A549 (cell line): ENCODE results near the gene SLC25A4. TPM values are rescaled to one million over a fixed set of nuclear protein-coding genes. Genes with fewer than 3 reads are reported as not detected.
"Not testable (repeated sequence)": the region's sequence is repeated elsewhere in the genome, so short reads cannot be mapped to it uniquely, and the experiment has no call there.

Experiments used
- ATAC-seq, 2 experiments: fragments of 200-7000 bp in 1 of 2; fragments of >200 bp in 1 of 2; cut with Nextera tagmentation in 1 of 2; cut with Tn5 transposase in 1 of 2; 3 replicates each; pipeline versions ENCODE4 v1.8.0 to v1.9.1; 2018 to 2020; ENCODE audit warnings: mild to moderate bottlenecking in 1 of 2, moderate library complexity in 1 of 2
- CTCF ChIA-PET: fragments of 300-600 bp; sonication (Branson Sonifier 250); formaldehyde crosslinking; extraction: SDS; loops from one replicate; lab custom pipeline; 2021; ENCODE audit warnings: antibody characterized with exemption, inconsistent platforms; lab: Yijun Ruan, JAX
- POLR2A ChIA-PET: fragments of 350-600 bp; formaldehyde crosslinking; extraction: SDS; loops from one replicate; lab custom pipeline; 2021; ENCODE audit warnings: antibody characterized with exemption, inconsistent platforms; lab: Yijun Ruan, JAX
- DNase-seq, 2 experiments: peaks; one replicate each; pipeline versions ENCODE4 v3.0.0 to v3.0.0-alpha.2; 2011 to 2016; ENCODE audit warnings: low read depth in 1 of 2, low spot score in 1 of 2
- FAIRE-seq: peaks from 2 replicates; lab custom pipeline; 2011; peaks lifted over from hg19 to GRCh38; lab: Jason Lieb, UNC
- H3K27ac ChIP-seq, 2 experiments: fragments of >200 bp; sonication (Bioruptor Twin); formaldehyde crosslinking; 3 replicates each; pipeline ENCODE4 v1.5.1; 2016 to 2017
- H3K4me1 ChIP-seq: fragments of >200 bp; sonication (Bioruptor Twin); formaldehyde crosslinking; 3 replicates; pipeline ENCODE4 v1.6.1; 2016
- H3K4me2 ChIP-seq: fragments of >200 bp; sonication (Bioruptor Twin); formaldehyde crosslinking; 3 replicates; pipeline ENCODE4 v1.6.1; 2016
- H3K4me3 ChIP-seq: fragments of >200 bp; sonication (Bioruptor Twin); formaldehyde crosslinking; 3 replicates; pipeline ENCODE4 v1.5.1; 2016
- H3K9me3 ChIP-seq: fragments of >200 bp; sonication (Bioruptor Twin); formaldehyde crosslinking; 3 replicates; pipeline ENCODE4 v1.6.1; 2016
- BHLHE40 ChIP-seq: IDR thresholded peaks from 2 replicates; pipeline ENCODE4 v1.6.1; 2012; ENCODE audit warnings: low read depth, low read length, inconsistent platforms
- CBX8 ChIP-seq: fragments of 200-600 bp; sonication (generic); IDR thresholded peaks from 2 replicates; pipeline ENCODE4 v1.6.1; 2016
- CEBPB ChIP-seq, 2 experiments: fragments of >200 bp in 1 of 2; sonication (Bioruptor Twin) in 1 of 2; formaldehyde crosslinking in 1 of 2; IDR thresholded peaks; 2 replicates each; pipeline ENCODE4 v1.6.1; 2012 to 2016
- CHD4 ChIP-seq: fragments of 200-600 bp; sonication (generic); IDR thresholded peaks from 2 replicates; pipeline ENCODE4 v1.6.1; 2016; ENCODE audit warnings: antibody characterized with exemption, mild to moderate bottlenecking, borderline replicate concordance
- EHMT2 ChIP-seq: fragments of 200-600 bp; sonication (generic); IDR thresholded peaks from 2 replicates; pipeline ENCODE4 v1.6.1; 2016; ENCODE audit warnings: antibody characterized with exemption, low read depth, mild to moderate bottlenecking, moderate library complexity
- GATA3 ChIP-seq: IDR thresholded peaks from 2 replicates; pipeline ENCODE4 v1.6.1; 2012; ENCODE audit warnings: borderline replicate concordance
- HDAC2 ChIP-seq: fragments of 200-600 bp; sonication (generic); IDR thresholded peaks from 2 replicates; pipeline ENCODE4 v1.6.1; 2016
- HES2 ChIP-seq: fragments of >200 bp; sonication (Bioruptor Twin); formaldehyde crosslinking; IDR thresholded peaks from 2 replicates; pipeline ENCODE4 v1.6.1; 2016
- HEYL ChIP-seq: fragments of 250-450 bp; sonication (Bioruptor Pico); IDR thresholded peaks from 2 replicates; pipeline ENCODE4 v1.8.0; 2021; ENCODE audit warnings: mild to moderate bottlenecking, moderate library complexity
- JUN ChIP-seq, 2 experiments: fragments of >200 bp; sonication (Bioruptor Twin); formaldehyde crosslinking; IDR thresholded peaks; 2 replicates in 1 of 2; 3 replicates in 1 of 2; pipeline ENCODE4 v1.6.1; 2016 to 2017
- MAFK ChIP-seq: fragments of 450-650 bp; IDR thresholded peaks from 2 replicates; pipeline ENCODE4 v1.6.1; 2014; ENCODE audit not compliant: partially characterized antibody
- MYC ChIP-seq: IDR thresholded peaks from 2 replicates; pipeline ENCODE4 v1.6.1; 2012; ENCODE audit warnings: mild to moderate bottlenecking, inconsistent platforms, low read length, improper control_type of control experiment, borderline replicate concordance
- NFE2L2 ChIP-seq: fragments of 150-350 bp; conservative IDR thresholded peaks from 2 replicates; pipeline ENCODE4 v1.6.1; 2014; ENCODE audit warnings: low read length
- NPAS2 ChIP-seq: fragments of 250-450 bp; sonication (Bioruptor Pico); IDR thresholded peaks from 2 replicates; pipeline ENCODE4 v1.8.0; 2022; ENCODE audit warnings: mild to moderate bottlenecking, moderate library complexity, borderline replicate concordance
- NR3C1 ChIP-seq: fragments of >200 bp; sonication (Bioruptor Twin); formaldehyde crosslinking; IDR thresholded peaks from 3 replicates; pipeline ENCODE4 v1.6.1; 2017
- PHF8 ChIP-seq: fragments of 200-600 bp; sonication (generic); IDR thresholded peaks from 2 replicates; pipeline ENCODE4 v1.6.1; 2016; ENCODE audit warnings: low read depth, mild to moderate bottlenecking, antibody characterized with exemption, moderate library complexity, borderline replicate concordance
- POLR2AphosphoS2 ChIP-seq: conservative IDR thresholded peaks from 2 replicates; pipeline ENCODE4 v1.6.1; 2012; ENCODE audit warnings: low read length, improper control_type of control experiment, inconsistent platforms
- RARB ChIP-seq: fragments of 250-450 bp; sonication (Bioruptor Pico); IDR thresholded peaks from 2 replicates; pipeline ENCODE4 v1.8.0; 2021; ENCODE audit warnings: mild to moderate bottlenecking, moderate library complexity
- RCOR1 ChIP-seq: fragments of 150-350 bp; IDR thresholded peaks from 2 replicates; pipeline ENCODE4 v1.6.1; 2014; ENCODE audit warnings: antibody characterized with exemption, low read length, low read depth
- RFX5 ChIP-seq: fragments of 450-650 bp; IDR thresholded peaks from 2 replicates; pipeline ENCODE4 v1.7.1; 2014; ENCODE audit warnings: antibody characterized with exemption, mild to moderate bottlenecking, moderate library complexity
- ZNF302 ChIP-seq: fragments of 250-450 bp; sonication (Bioruptor Pico); IDR thresholded peaks from 2 replicates; pipeline ENCODE4 v1.9.0; 2021; ENCODE audit warnings: inconsistent platforms, mild to moderate bottlenecking, moderate library complexity
- WGBS: methylation state at CpG from one replicate; pipeline ENCODE4 v1.1.6; 2017; ENCODE audit errors: missing lambda C conversion rate; 5-methylcytosine and 5-hydroxymethylcytosine counted together
- polyA plus RNA-seq, 4 experiments: library from polyadenylated mRNA; depleted of rRNA in 3 of 4; stranded (reverse); fragments of >200 nt; fragmentation: RNase III in 1 of 4; extraction: RNeasy Plus Mini Kit Qiagen cat#74134 plus additional on column Dnase treatment in 1 of 4; gene quantifications; 2 replicates in 3 of 4; 3 replicates in 1 of 4; pipeline ENCODE4 v1.2.3, GENCODE V29; 2011 to 2017
- TF ChIP-seq, protein P1 (sequence below): fragments of 250-450 bp; sonication (Bioruptor Pico); IDR thresholded peaks from 2 replicates; pipeline ENCODE4 v1.5.0; 2020; ENCODE audit warnings: low read depth, mild to moderate bottlenecking, moderate library complexity
- TF ChIP-seq, protein P2 (sequence below): fragments of 150-350 bp; IDR thresholded peaks from 2 replicates; pipeline ENCODE4 v1.6.1; 2014; ENCODE audit warnings: low read depth, mild to moderate bottlenecking, low read length

Gene SLC25A4
- polyA plus RNA-seq, 2 of the 4 experiments (the other 2 are of a cell fraction) = 15.4 to 16.9 TPM

DNA sequence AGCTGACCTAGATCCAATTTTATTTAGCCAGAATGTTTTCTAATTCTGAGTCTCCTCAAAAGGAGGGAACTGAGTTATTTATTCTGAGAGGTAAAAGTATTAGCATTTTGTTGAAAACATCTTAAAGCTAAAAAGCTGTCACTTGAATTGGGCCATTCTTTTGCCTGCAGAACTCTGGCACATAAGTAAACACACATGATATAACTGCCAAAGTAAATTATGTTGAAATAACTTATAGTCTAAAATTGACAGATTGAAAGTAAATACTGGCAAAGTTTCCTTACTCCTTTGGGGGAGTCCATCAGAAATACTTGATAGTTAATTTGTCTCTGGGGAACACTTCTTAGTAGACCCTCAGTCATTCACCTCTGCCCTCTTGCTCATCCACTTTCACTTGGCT lies 38.3 kb upstream of the SLC25A4 start:
- ChIA-PET CTCF (interaction anchor here (1.3 kb wide), 1 partner anchor 9 kb away, joined by 6 read pairs; no protein-coding TSS in a partner anchor), POLR2A (no interaction called here)
- no peak overlapping the region for H3K4me3 ChIP-seq
- no peaks in the 10 kb centered on the region for H3K4me1 ChIP-seq
- no peak for ATAC-seq
- no peaks in the 10 kb centered on the region for H3K9me3 ChIP-seq
- no peak for DNase-seq
- H3K27ac ChIP-seq = no peak overlapping the region
- FAIRE-seq = no peak
- no peak overlapping the region for H3K4me2 ChIP-seq
- TF ChIP-seq HDAC2 (no peak), GATA3 (no peak), JUN (IDR thresholded peaks at IDR 0.05) (no peak), CHD4 (no peak), RARB (CRISPR knock-in tag) (no peak), NR3C1 (no peak), MAFK (no peak), HEYL (no peak), CBX8 (no peak), NPAS2 (CRISPR knock-in tag) (no peak), MYC (no peak), CEBPB (IDR thresholded peaks at IDR 0.05) (no peak)
- TF ChIP-seq, protein P1, sequence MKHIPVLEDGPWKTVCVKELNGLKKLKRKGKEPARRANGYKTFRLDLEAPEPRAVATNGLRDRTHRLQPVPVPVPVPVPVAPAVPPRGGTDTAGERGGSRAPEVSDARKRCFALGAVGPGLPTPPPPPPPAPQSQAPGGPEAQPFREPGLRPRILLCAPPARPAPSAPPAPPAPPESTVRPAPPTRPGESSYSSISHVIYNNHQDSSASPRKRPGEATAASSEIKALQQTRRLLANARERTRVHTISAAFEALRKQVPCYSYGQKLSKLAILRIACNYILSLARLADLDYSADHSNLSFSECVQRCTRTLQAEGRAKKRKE (CRISPR knock-in tag) = no peak

- Histone ChIP-seq H3K9me3 (no peaks in the 10 kb centered on the region), H3K4me3 (no peak overlapping the region), H3K4me1 (no peaks in the 10 kb centered on the region), H3K4me2 (no peak overlapping the region), H3K27ac (no peak overlapping the region)
- FAIRE-seq (no peak), DNase-seq (no peak), ATAC-seq (no peak)
- ChIA-PET POLR2A (no interaction called here), CTCF (interaction anchor here (0.7 to 1.1 kb wide), 3 partner anchors 10 to 99 kb away, joined by 3 read pairs; no protein-coding TSS in a partner anchor)
- 72% methylated on average over 3 of the region's 3 CpGs for WGBS
- TF ChIP-seq EHMT2 = no peak
- no peak for TF ChIP-seq CHD4
- TF ChIP-seq PHF8 = no peak
- TF ChIP-seq RCOR1 = no peak
- no peak for TF ChIP-seq NFE2L2
- TF ChIP-seq HES2 = no peak
- no peak for TF ChIP-seq HDAC2
- no peak for TF ChIP-seq RFX5
- TF ChIP-seq ZNF302 = no peak
- no peak for TF ChIP-seq MYC
- TF ChIP-seq BHLHE40 = no peak
- no peak for TF ChIP-seq POLR2AphosphoS2
- TF ChIP-seq CEBPB (IDR thresholded peaks at IDR 0.05) = no peak
- TF ChIP-seq, protein P2, sequence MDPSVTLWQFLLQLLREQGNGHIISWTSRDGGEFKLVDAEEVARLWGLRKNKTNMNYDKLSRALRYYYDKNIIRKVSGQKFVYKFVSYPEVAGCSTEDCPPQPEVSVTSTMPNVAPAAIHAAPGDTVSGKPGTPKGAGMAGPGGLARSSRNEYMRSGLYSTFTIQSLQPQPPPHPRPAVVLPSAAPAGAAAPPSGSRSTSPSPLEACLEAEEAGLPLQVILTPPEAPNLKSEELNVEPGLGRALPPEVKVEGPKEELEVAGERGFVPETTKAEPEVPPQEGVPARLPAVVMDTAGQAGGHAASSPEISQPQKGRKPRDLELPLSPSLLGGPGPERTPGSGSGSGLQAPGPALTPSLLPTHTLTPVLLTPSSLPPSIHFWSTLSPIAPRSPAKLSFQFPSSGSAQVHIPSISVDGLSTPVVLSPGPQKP = no peak
Measured at GRCh38 chr4:185106353-185106752, 36.7 kb upstream of the SLC25A4 start.

DNA sequence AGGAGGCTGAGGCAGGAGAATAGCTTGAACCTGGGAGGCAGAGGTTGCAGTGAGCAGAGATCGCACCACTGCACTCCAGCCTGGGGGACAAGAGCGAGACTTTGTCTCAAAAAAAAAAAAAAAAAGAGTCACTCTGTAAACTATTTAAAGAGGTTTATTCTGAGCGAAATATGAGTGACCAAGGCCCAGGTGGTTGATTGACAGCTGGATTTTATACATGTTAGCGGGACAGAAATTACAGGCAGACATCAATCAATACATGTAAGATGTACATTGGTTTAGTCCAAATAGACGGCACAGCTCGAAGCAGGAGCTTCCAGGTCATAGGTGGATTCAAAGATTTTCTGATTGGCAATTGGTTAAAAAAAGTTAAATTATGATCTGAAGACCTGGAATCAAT lies 35.5 kb upstream of the SLC25A4 start:
- FAIRE-seq, H3K9me3 ChIP-seq, H3K4me1 ChIP-seq, ATAC-seq, H3K4me3 ChIP-seq, POLR2A ChIA-PET, DNase-seq, H3K4me2 ChIP-seq, H3K27ac ChIP-seq: not testable (repeated sequence)
- CTCF ChIA-PET = interaction anchor here (0.7 to 1.3 kb wide), 4 partner anchors 10 to 65 kb away, joined by 3 to 5 read pairs (median 4); no protein-coding TSS in a partner anchor
- WGBS = 81% methylated on average over 5 of the region's 6 CpGs
